Peyer's patch (tissue), 4 donors: ENCODE results near the gene RNGTT. TPM values are rescaled to one million over a fixed set of nuclear protein-coding genes. Genes with fewer than 3 reads are reported as not detected.
"Not testable (repeated sequence)": the region's sequence is repeated elsewhere in the genome, so short reads cannot be mapped to it uniquely, and the experiment has no call there.

Experiments used
- DNase-seq, 3 donors: peaks; one replicate each; pipeline ENCODE4 v3.0.0-alpha.2; 2017 to 2019
- H3K27ac ChIP-seq, 4 donors: fragments of 200-600 bp; sonication (generic); one replicate each; pipeline ENCODE4 v1.5.1; 2016 to 2019
- H3K27me3 ChIP-seq, 2 donors: fragments of 200-600 bp; sonication (generic); one replicate each; pipeline ENCODE4 v1.5.1; 2019
- H3K36me3 ChIP-seq, 3 donors: fragments of 200-600 bp; sonication (generic); one replicate each; pipeline ENCODE4 v1.5.1; 2016 to 2019
- H3K4me1 ChIP-seq, 4 donors: fragments of 200-600 bp; sonication (generic); one replicate each; pipeline ENCODE4 v1.5.1; 2016 to 2019
- H3K4me3 ChIP-seq, 4 donors: fragments of 200-600 bp; sonication (generic); 1 replicate in 3 of 4; 2 replicates in 1 of 4; pipeline ENCODE4 v1.5.1; 2016 to 2019; ENCODE audit warnings: mild to moderate bottlenecking in 1 of 4
- H3K9me3 ChIP-seq, 4 donors: fragments of 200-600 bp; sonication (generic); one replicate each; pipeline ENCODE4 v1.5.1; 2016 to 2019; ENCODE audit warnings: mild to moderate bottlenecking in 1 of 4
- CTCF ChIP-seq, 6 experiments: fragments of 450-650 bp in 4 of 6; fragments of 200-600 bp in 2 of 6; sonication (generic) in 1 of 6; IDR thresholded peaks; one replicate each; pipeline ENCODE4 v1.5.1; 2017 to 2019; ENCODE audit warnings: antibody characterized with exemption in 6 of 6, mild to moderate bottlenecking in 3 of 6, moderate library complexity in 1 of 6
- POLR2A ChIP-seq, 2 donors: fragments of 450-650 bp; IDR thresholded peaks; one replicate each; pipeline ENCODE4 v1.5.1; 2017; ENCODE audit warnings: antibody characterized with exemption in 2 of 2, mild to moderate bottlenecking in 2 of 2, moderate library complexity in 2 of 2
- total RNA-seq, 4 donors: library from RNA; depleted of rRNA; stranded (reverse); fragments of >200 nt; gene quantifications; one replicate each; pipeline ENCODE4 v1.1.0, GENCODE V29; 2016

Gene RNGTT
- total RNA-seq, 4 donors from 2014 or later = 12.7 to 44.6 (median 18.5) TPM

DNA sequence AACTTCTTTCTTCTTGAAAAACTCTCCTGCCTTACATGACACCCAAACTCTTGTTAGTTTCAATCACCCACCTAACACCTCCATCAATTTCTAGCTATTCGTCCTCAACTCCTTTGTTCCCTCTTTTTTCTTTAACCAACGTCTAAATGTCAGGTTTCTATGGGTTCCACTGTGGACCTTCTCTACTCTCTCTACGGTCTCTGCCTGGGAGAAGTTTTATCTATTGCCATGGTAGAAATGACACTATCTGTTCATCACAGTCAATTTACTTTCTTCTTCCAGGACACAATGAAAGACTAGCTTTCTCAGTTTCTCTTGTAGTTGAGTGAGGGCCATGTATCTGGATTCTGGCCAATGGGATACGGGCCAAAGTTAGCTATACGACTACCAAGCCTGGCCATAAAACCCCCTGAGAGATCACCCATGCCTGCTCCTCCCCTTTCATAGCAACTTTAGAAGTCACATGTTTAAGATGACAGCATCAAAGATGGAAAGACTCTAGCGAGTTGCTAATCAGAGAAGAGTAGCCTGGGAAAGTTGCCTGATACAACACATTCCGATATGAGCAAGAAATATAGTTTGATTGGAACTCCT is 17.9 kb downstream of the RNGTT start:
- no peak for TF ChIP-seq POLR2A (IDR thresholded peaks at IDR 0.05)
- no peak for TF ChIP-seq CTCF (IDR thresholded peaks at IDR 0.05)
- Histone ChIP-seq H3K36me3 (no peaks in the 10 kb centered on the region), H3K27me3 (no peaks in the 10 kb centered on the region)

GRCh38 chr6:88933521-88933920 is 29.9 kb downstream of the RNGTT start:
- Histone ChIP-seq H3K27ac (no peak overlapping the region), H3K9me3 (no peaks in the 10 kb centered on the region), H3K36me3 (peaks cover 0 to 18% (median 0%) of the 10 kb centered on the region in 3 donors), H3K4me3 (no peak overlapping the region), H3K4me1 (no peaks in the 10 kb centered on the region), H3K27me3 (no peaks in the 10 kb centered on the region)
- no peak for DNase-seq
- TF ChIP-seq CTCF (IDR thresholded peaks at IDR 0.05) (no peak), POLR2A (IDR thresholded peaks at IDR 0.05) (no peak)

More for the DNA sequence above, 17.9 kb downstream of the RNGTT start:
- H3K27ac ChIP-seq = no peak overlapping the region
- no peak overlapping the region for H3K4me3 ChIP-seq
- H3K9me3 ChIP-seq = no peaks in the 10 kb centered on the region
- no peaks in the 10 kb centered on the region for H3K4me1 ChIP-seq
- DNase-seq = no peak

GRCh38 chr6:88932019-88932418 is 31.4 kb downstream of the RNGTT start:
- not testable (repeated sequence) for H3K4me1 ChIP-seq, H3K27ac ChIP-seq, H3K9me3 ChIP-seq, H3K27me3 ChIP-seq, H3K4me3 ChIP-seq
- H3K36me3 ChIP-seq = peaks cover 0 to 22% (median 0%) of the 10 kb centered on the region in 3 donors
- DNase-seq = peak in 1 of 3 donors; percentile 20

- peaks cover 0 to 4% (median 0%) of the 10 kb centered on the region in 3 donors for H3K36me3 ChIP-seq
- no peak overlapping the region for H3K27ac ChIP-seq
- H3K4me1 ChIP-seq = no peaks in the 10 kb centered on the region
- no peaks in the 10 kb centered on the region for H3K27me3 ChIP-seq
- H3K4me3 ChIP-seq = no peak overlapping the region
- TF ChIP-seq CTCF (IDR thresholded peaks at IDR 0.05) (no peak), POLR2A (IDR thresholded peaks at IDR 0.05) (no peak)
- no peak for DNase-seq
- H3K9me3 ChIP-seq = no peaks in the 10 kb centered on the region
These were observed 40.5 kb downstream of the RNGTT start for GRCh38 chr6:88922775-88923548.

- no peak overlapping the region for H3K27ac ChIP-seq
- no peaks in the 10 kb centered on the region for H3K27me3 ChIP-seq
- no peaks in the 10 kb centered on the region for H3K4me1 ChIP-seq
- no peaks in the 10 kb centered on the region for H3K9me3 ChIP-seq
- H3K36me3 ChIP-seq = no peaks in the 10 kb centered on the region
- no peak for DNase-seq
- no peak overlapping the region for H3K4me3 ChIP-seq
- TF ChIP-seq CTCF (IDR thresholded peaks at IDR 0.05) (no peak), POLR2A (IDR thresholded peaks at IDR 0.05) (no peak)
These were observed 41.7 kb downstream of the RNGTT start for GRCh38 chr6:88921734-88922133.
